Testis (tissue), 2 donors: ENCODE data around the gene ZMYND12.

Source experiments
- POLR2A ChIP-seq: fragments of 450-650 bp; IDR thresholded peaks from one replicate; pipeline ENCODE4 v1.6.1; 2017; ENCODE audit warnings: antibody characterized with exemption, mild to moderate bottlenecking, moderate library complexity
- TF ChIP-seq, protein P1 (sequence below), 3 experiments: fragments of 450-650 bp in 2 of 3; fragments of 200-600 bp in 1 of 3; sonication (generic) in 1 of 3; IDR thresholded peaks; one replicate each; pipeline ENCODE4 v1.5.1; 2016 to 2019; ENCODE audit warnings: antibody characterized with exemption in 3 of 3, mild to moderate bottlenecking in 2 of 3, moderate library complexity in 1 of 3

DNA sequence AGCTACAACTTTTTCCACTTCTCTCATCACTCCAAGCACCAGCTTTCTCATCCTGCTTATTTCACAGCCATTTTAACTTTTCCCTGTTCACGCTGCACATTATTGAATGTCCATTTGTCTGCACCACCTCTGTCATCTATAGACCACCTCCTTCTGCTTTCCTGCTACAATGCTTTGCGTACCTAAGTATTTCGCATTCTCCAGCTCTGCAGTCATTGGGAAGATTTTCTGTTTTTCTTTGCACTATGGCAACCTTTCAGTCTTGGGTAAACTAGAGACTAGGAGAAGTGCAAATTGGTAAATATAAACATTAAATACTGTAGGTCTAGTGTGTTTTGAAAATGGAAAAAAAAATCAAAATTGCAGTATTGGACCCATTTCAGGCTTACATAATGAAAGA, 8.1 kb upstream of the ZMYND12 start:
- TF ChIP-seq, protein P1, sequence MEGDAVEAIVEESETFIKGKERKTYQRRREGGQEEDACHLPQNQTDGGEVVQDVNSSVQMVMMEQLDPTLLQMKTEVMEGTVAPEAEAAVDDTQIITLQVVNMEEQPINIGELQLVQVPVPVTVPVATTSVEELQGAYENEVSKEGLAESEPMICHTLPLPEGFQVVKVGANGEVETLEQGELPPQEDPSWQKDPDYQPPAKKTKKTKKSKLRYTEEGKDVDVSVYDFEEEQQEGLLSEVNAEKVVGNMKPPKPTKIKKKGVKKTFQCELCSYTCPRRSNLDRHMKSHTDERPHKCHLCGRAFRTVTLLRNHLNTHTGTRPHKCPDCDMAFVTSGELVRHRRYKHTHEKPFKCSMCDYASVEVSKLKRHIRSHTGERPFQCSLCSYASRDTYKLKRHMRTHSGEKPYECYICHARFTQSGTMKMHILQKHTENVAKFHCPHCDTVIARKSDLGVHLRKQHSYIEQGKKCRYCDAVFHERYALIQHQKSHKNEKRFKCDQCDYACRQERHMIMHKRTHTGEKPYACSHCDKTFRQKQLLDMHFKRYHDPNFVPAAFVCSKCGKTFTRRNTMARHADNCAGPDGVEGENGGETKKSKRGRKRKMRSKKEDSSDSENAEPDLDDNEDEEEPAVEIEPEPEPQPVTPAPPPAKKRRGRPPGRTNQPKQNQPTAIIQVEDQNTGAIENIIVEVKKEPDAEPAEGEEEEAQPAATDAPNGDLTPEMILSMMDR (IDR thresholded peaks at IDR 0.05) = no peak
- TF ChIP-seq POLR2A = no peak
